ENCODE results near the gene PTBP1. TPM values are rescaled to one million over a fixed set of nuclear protein-coding genes. Genes with fewer than 3 reads are reported as not detected.
A peak's percentile ranks its signal among the peaks of the same experiment; 100 is the strongest.

PTBP1 gene
- total and polyA plus RNA-seq, 2 of the 13 experiments (the other 11 are each of a cell fraction or from before 2014, with no cell fraction given) = 195 to 288 TPM

- TF ChIP-seq PHF5A (CRISPR knock-in tag; IDR thresholded peaks at IDR 0.05; ENCODE audit: low read depth, unreplicated experiment) = no peak
- TF ChIP-seq SATB2 (CRISPR knock-in tag; IDR thresholded peaks at IDR 0.05) = no peak
- TF ChIP-seq SP4 (CRISPR knock-in tag; IDR thresholded peaks at IDR 0.05) = 0 out of 2 replicates have a peak, but pooled peaks have one; percentile 13
- 0 out of 2 replicates have a peak, but pooled peaks have one; percentile 82 for TF ChIP-seq FOXO4 (CRISPR knock-in tag; conservative IDR thresholded peaks at IDR 0.05)
- TF ChIP-seq ZBTB7B (CRISPR knock-in tag; IDR thresholded peaks at IDR 0.05) = no peak
- TF ChIP-seq ZNF614 (CRISPR knock-in tag; IDR thresholded peaks at IDR 0.05; ENCODE audit: borderline replicate concordance) = no peak
- TF ChIP-seq ZHX2 (IDR thresholded peaks at IDR 0.05; ENCODE audit: low read depth) = no peak
- no peak for TF ChIP-seq ZHX2 (CRISPR knock-in tag; IDR thresholded peaks at IDR 0.05; ENCODE audit: borderline replicate concordance)
- TF ChIP-seq SNRNP70 (IDR thresholded peaks at IDR 0.05; ENCODE audit: low read depth, low read length) = no peak
- TF ChIP-seq NFE2 (CRISPR knock-in tag; IDR thresholded peaks at IDR 0.05) = no peak
- no peak for TF ChIP-seq PHF8 (CRISPR knock-in tag; IDR thresholded peaks at IDR 0.05)
- no peak for TF ChIP-seq ZNF282 (IDR thresholded peaks at IDR 0.05; ENCODE audit: partially characterized antibody)
- TF ChIP-seq, protein P1, sequence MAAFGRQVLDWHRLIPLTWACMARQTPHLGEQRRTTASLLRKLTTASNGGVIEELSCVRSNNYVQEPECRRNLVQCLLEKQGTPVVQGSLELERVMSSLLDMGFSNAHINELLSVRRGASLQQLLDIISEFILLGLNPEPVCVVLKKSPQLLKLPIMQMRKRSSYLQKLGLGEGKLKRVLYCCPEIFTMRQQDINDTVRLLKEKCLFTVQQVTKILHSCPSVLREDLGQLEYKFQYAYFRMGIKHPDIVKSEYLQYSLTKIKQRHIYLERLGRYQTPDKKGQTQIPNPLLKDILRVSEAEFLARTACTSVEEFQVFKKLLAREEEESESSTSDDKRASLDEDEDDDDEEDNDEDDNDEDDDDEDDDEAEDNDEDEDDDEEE (CRISPR knock-in tag; IDR thresholded peaks at IDR 0.05) = no peak
- TF ChIP-seq, protein P2, sequence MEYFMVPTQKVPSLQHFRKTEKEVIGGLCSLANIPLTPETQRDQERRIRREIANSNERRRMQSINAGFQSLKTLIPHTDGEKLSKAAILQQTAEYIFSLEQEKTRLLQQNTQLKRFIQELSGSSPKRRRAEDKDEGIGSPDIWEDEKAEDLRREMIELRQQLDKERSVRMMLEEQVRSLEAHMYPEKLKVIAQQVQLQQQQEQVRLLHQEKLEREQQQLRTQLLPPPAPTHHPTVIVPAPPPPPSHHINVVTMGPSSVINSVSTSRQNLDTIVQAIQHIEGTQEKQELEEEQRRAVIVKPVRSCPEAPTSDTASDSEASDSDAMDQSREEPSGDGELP (IDR thresholded peaks at IDR 0.05; ENCODE audit: borderline replicate concordance, low read depth) = no peak
- TF ChIP-seq ZMAT3 (CRISPR knock-in tag; conservative IDR thresholded peaks at IDR 0.05) = no peak
- TF ChIP-seq ZFP82 (CRISPR knock-in tag; IDR thresholded peaks at IDR 0.05; ENCODE audit: borderline replicate concordance) = no peak
- no peak for TF ChIP-seq HCFC1 (IDR thresholded peaks at IDR 0.05; ENCODE audit: low read depth, low read length)
- TF ChIP-seq SETDB1 (CRISPR knock-in tag; IDR thresholded peaks at IDR 0.05; ENCODE audit: borderline replicate concordance) = no peak
Measured at GRCh38 chr19:795691-796581, 1.3 kb upstream of the PTBP1 start (continued).
